Liver (tissue), 9 donors: ENCODE measurements around the gene HJURP. TPM values are rescaled to one million over a fixed set of nuclear protein-coding genes. Genes with fewer than 3 reads are reported as not detected.

Experiments used
- DNase-seq: peaks from one replicate; pipeline ENCODE4 v3.0.0-alpha.2; 2017; ENCODE audit warnings: low spot score
- H3K27ac ChIP-seq, 2 donors: one replicate each; pipeline ENCODE4 v1.7.0; 2013; ENCODE audit warnings: inconsistent platforms in 2 of 2, low read length in 2 of 2, control low read depth in 1 of 2, low read depth in 1 of 2, mild to moderate bottlenecking in 1 of 2
- H3K27me3 ChIP-seq, 4 donors: one replicate each; pipeline versions ENCODE4 v1.6.1 to v1.7.0; 2013; ENCODE audit warnings: low read length in 3 of 4, inconsistent platforms in 1 of 4, mild to moderate bottlenecking in 1 of 4, moderate library complexity in 1 of 4; ENCODE audit not compliant: control insufficient read depth in 4 of 4, insufficient read depth in 4 of 4
- H3K36me3 ChIP-seq, 4 donors: one replicate each; pipeline versions ENCODE4 v1.6.1 to v1.7.0; 2013; ENCODE audit warnings: low read length in 3 of 4, mild to moderate bottlenecking in 3 of 4, low read depth in 1 of 4, moderate library complexity in 1 of 4; ENCODE audit not compliant: control insufficient read depth in 4 of 4, insufficient read depth in 3 of 4
- H3K4me1 ChIP-seq, 4 donors: one replicate each; pipeline versions ENCODE4 v1.6.1 to v1.7.0; 2013; ENCODE audit warnings: low read length in 3 of 4, mild to moderate bottlenecking in 3 of 4, moderate library complexity in 1 of 4; ENCODE audit not compliant: control insufficient read depth in 4 of 4, insufficient read depth in 4 of 4
- H3K4me3 ChIP-seq, 3 donors: one replicate each; pipeline versions ENCODE4 v1.6.1 to v1.7.0; 2013; ENCODE audit warnings: low read length in 3 of 3, control low read depth in 1 of 3, low read depth in 1 of 3, mild to moderate bottlenecking in 1 of 3
- H3K9ac ChIP-seq, 2 donors: one replicate each; pipeline ENCODE4 v1.7.0; 2013; ENCODE audit warnings: low read length in 2 of 2, mild to moderate bottlenecking in 2 of 2, moderate library complexity in 2 of 2, control low read depth in 1 of 2, low read depth in 1 of 2
- H3K9me3 ChIP-seq, 4 donors: one replicate each; pipeline versions ENCODE4 v1.6.1 to v1.7.0; 2013; ENCODE audit warnings: low read length in 3 of 4; ENCODE audit not compliant: control insufficient read depth in 4 of 4
- ATF3 ChIP-seq: IDR thresholded peaks from 2 replicates; pipeline ENCODE4 v1.6.1; 2016; ENCODE audit warnings: antibody characterized with exemption
- CTCF ChIP-seq: fragments of 150-350 bp; IDR thresholded peaks from 2 replicates; pipeline ENCODE4 v1.5.1; 2017; ENCODE audit warnings: improper control_type of control experiment, low read depth, low read length; ENCODE audit not compliant: missing input control
- EGR1 ChIP-seq, 2 donors: IDR thresholded peaks; 2 replicates each; pipeline ENCODE4 v1.6.1; 2016 to 2018; ENCODE audit warnings: antibody characterized with exemption in 2 of 2, low read depth in 2 of 2
- FOXA1 ChIP-seq: IDR thresholded peaks from 2 replicates; pipeline ENCODE4 v1.6.1; 2016; ENCODE audit warnings: antibody characterized with exemption
- FOXA2 ChIP-seq: IDR thresholded peaks from 2 replicates; pipeline ENCODE4 v1.6.1; 2016; ENCODE audit warnings: antibody characterized with exemption
- GABPA ChIP-seq, 2 donors: IDR thresholded peaks in 1 of 2; conservative IDR thresholded peaks in 1 of 2; 2 replicates each; pipeline ENCODE4 v1.6.1; 2016; ENCODE audit warnings: antibody characterized with exemption in 2 of 2, mild to moderate bottlenecking in 1 of 2, moderate library complexity in 1 of 2
- HNF4A ChIP-seq, 2 donors: conservative IDR thresholded peaks; 2 replicates each; pipeline ENCODE4 v1.6.1; 2016; ENCODE audit warnings: antibody characterized with exemption in 2 of 2, mild to moderate bottlenecking in 2 of 2
- HNF4G ChIP-seq: IDR thresholded peaks from 2 replicates; pipeline ENCODE4 v1.6.1; 2016; ENCODE audit warnings: antibody characterized with exemption
- JUND ChIP-seq, 2 donors: IDR thresholded peaks; 2 replicates each; pipeline ENCODE4 v1.6.1; 2016; ENCODE audit warnings: antibody characterized with exemption in 2 of 2
- MAX ChIP-seq: IDR thresholded peaks from 2 replicates; pipeline ENCODE4 v1.6.1; 2016; ENCODE audit warnings: antibody characterized with exemption
- NR2F2 ChIP-seq: IDR thresholded peaks from 2 replicates; pipeline ENCODE4 v1.6.1; 2016; ENCODE audit warnings: antibody characterized with exemption
- RAD21 ChIP-seq, 2 donors: IDR thresholded peaks; 2 replicates each; pipeline ENCODE4 v1.6.1; 2016; ENCODE audit warnings: antibody characterized with exemption in 2 of 2, mild to moderate bottlenecking in 2 of 2
- REST ChIP-seq: IDR thresholded peaks from 2 replicates; pipeline ENCODE4 v1.6.1; 2016; ENCODE audit warnings: antibody characterized with exemption, mild to moderate bottlenecking
- RXRA ChIP-seq, 2 donors: IDR thresholded peaks; 2 replicates each; pipeline ENCODE4 v1.6.1; 2017 to 2018; ENCODE audit warnings: antibody characterized with exemption in 2 of 2, mild to moderate bottlenecking in 1 of 2
- SP1 ChIP-seq: IDR thresholded peaks from 2 replicates; pipeline ENCODE4 v1.6.1; 2018; ENCODE audit warnings: antibody characterized with exemption, mild to moderate bottlenecking
- TAF1 ChIP-seq: conservative IDR thresholded peaks from 2 replicates; pipeline ENCODE4 v1.6.1; 2016; ENCODE audit warnings: antibody characterized with exemption, mild to moderate bottlenecking
- YY1 ChIP-seq: IDR thresholded peaks from 2 replicates; pipeline ENCODE4 v1.6.1; 2016; ENCODE audit warnings: antibody characterized with exemption, mild to moderate bottlenecking
- ZBTB33 ChIP-seq: IDR thresholded peaks from 2 replicates; pipeline ENCODE4 v1.6.1; 2016; ENCODE audit warnings: antibody characterized with exemption
- WGBS: extraction: QIAGEN DNeasy Blood & Tissue Kit; methylation state at CpG from one replicate; pipeline ENCODE4 v1.1.7; 2013; 5-methylcytosine and 5-hydroxymethylcytosine counted together
- polyA plus RNA-seq, 2 donors: library from polyadenylated mRNA; stranded (reverse) in 1 of 2; unstranded in 1 of 2; fragments of 200-250 nt in 1 of 2; fragments of >200 nt in 1 of 2; fragmentation: Nextera tagmentation in 1 of 2; extraction: Ambion mirVana in 1 of 2; gene quantifications; one replicate each; pipeline versions ENCODE4 v1.2.1 to v1.2.3, GENCODE V29; 2013 to 2015
- total RNA-seq, 2 donors: library from RNA; depleted of rRNA; stranded (reverse); fragments of >200 nt; gene quantifications; one replicate each; pipeline ENCODE4 v1.2.3, GENCODE V29; 2014
- donor health status: healthy.
- donor health status: healthy.
- donor health status: healthy.
- donor health status: healthy.
- donor health status: healthy.

The HJURP gene
- total and polyA plus RNA-seq, 4 donors, result 0.08 to 32.9 (median 1.4) TPM

- H3K4me1 ChIP-seq, result peaks cover 0 to 9% (median 4%) of the 10 kb centered on the region in 4 donors
- H3K9me3 ChIP-seq, result no peaks in the 10 kb centered on the region
- no peaks in the 10 kb centered on the region for H3K27me3 ChIP-seq
- TF ChIP-seq SP1 (no peak), HNF4A (conservative IDR thresholded peaks at IDR 0.05) (no peak), NR2F2 (no peak), REST (no peak), RAD21 (IDR thresholded peaks at IDR 0.05) (no peak), EGR1 (IDR thresholded peaks at IDR 0.05; ENCODE audit: low read depth in 2 of 2) (no peak), YY1 (no peak), FOXA1 (no peak), CTCF (no peak), TAF1 (no peak), ZBTB33 (no peak), HNF4G (no peak), FOXA2 (no peak), RXRA (IDR thresholded peaks at IDR 0.05) (no peak), GABPA (IDR thresholded peaks at IDR 0.05 in 1 of 2, conservative IDR thresholded peaks at IDR 0.05 in 1 of 2) (no peak), MAX (no peak), ATF3 (no peak), JUND (IDR thresholded peaks at IDR 0.05) (no peak)
- H3K27ac ChIP-seq, result no peak overlapping the region
- DNase-seq, result no peak
- H3K9ac ChIP-seq, result no peak overlapping the region
- H3K4me3 ChIP-seq, result no peak overlapping the region
- 90% methylated on average over 24 of the region's 24 CpGs for WGBS
- H3K36me3 ChIP-seq, result no peaks in the 10 kb centered on the region
Observed at GRCh38 chr2:233828546-233829192, 25.7 kb downstream of the HJURP start.
